ENCODE data around the gene PRELID2. TPM values are rescaled to one million over a fixed set of nuclear protein-coding genes. Genes with fewer than 3 reads are reported as not detected.
A peak's percentile ranks its signal among the peaks of the same experiment; 100 is the strongest.

The PRELID2 gene
- 10 to 100 TPM; 13.6 to 19.8 (median 17.3) TPM for total RNA-seq

GRCh38 chr5:145834917-145835847 lies at the start of gene PRELID2:
Gene PRELID2, minus strand, starts transcription at chr5:145835342. Its CDS starts 91 bp downstream, at chr5:145835251.
- ATAC-seq = peak; percentile 93
- peak within 1 kb of the TSS; percentile 68 to 83 for H3K4me3 ChIP-seq
- TF ChIP-seq POLR2AphosphoS5 (IDR thresholded peaks at IDR 0.05) = peak; percentile 75
- TF ChIP-seq, protein P1, sequence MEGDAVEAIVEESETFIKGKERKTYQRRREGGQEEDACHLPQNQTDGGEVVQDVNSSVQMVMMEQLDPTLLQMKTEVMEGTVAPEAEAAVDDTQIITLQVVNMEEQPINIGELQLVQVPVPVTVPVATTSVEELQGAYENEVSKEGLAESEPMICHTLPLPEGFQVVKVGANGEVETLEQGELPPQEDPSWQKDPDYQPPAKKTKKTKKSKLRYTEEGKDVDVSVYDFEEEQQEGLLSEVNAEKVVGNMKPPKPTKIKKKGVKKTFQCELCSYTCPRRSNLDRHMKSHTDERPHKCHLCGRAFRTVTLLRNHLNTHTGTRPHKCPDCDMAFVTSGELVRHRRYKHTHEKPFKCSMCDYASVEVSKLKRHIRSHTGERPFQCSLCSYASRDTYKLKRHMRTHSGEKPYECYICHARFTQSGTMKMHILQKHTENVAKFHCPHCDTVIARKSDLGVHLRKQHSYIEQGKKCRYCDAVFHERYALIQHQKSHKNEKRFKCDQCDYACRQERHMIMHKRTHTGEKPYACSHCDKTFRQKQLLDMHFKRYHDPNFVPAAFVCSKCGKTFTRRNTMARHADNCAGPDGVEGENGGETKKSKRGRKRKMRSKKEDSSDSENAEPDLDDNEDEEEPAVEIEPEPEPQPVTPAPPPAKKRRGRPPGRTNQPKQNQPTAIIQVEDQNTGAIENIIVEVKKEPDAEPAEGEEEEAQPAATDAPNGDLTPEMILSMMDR (IDR thresholded peaks at IDR 0.05) = peak in 1 of 4 experiments; percentile 45
- TF ChIP-seq EP300 (IDR thresholded peaks at IDR 0.05) = no peak
- peak; percentile 39 to 48 for TF ChIP-seq POLR2A (IDR thresholded peaks at IDR 0.05)
- H3K27me3 ChIP-seq = no peaks in the 10 kb centered on the region
- 9% methylated on average over 8 of the region's 71 CpGs; no CpG with 5 or more reads in 1 of the 2 donors for WGBS, 2 donors (ENCODE audit: low coverage in 1 of 2)
- peak within 1 kb of the TSS in 3 of 4 donors; percentile 70 to 83 (median 82) for H3K27ac ChIP-seq
- no peaks in the 10 kb centered on the region for H3K9me3 ChIP-seq
- no peaks in the 10 kb centered on the region for H3K36me3 ChIP-seq
- peaks cover 0 to 42% (median 13%) of the 10 kb centered on the region in 3 donors for H3K4me1 ChIP-seq

GRCh38 chr5:145874765-145875164 lies 39.6 kb upstream of the PRELID2 start:
- Histone ChIP-seq H3K9me3 (peaks cover 0 to 10% (median 0%) of the 10 kb centered on the region in 3 donors), H3K27me3 (no peaks in the 10 kb centered on the region), H3K4me3 (no peak overlapping the region), H3K27ac (no peak overlapping the region), H3K36me3 (no peaks in the 10 kb centered on the region), H3K4me1 (no peaks in the 10 kb centered on the region)
- TF ChIP-seq, protein P1 (IDR thresholded peaks at IDR 0.05) = no peak
- no peak for TF ChIP-seq POLR2A (IDR thresholded peaks at IDR 0.05)
- no peak for TF ChIP-seq POLR2AphosphoS5 (IDR thresholded peaks at IDR 0.05)
- TF ChIP-seq EP300 (IDR thresholded peaks at IDR 0.05) = no peak
- no peak for ATAC-seq
- 56 to 82% methylated on average over 2 of the region's 2 CpGs for WGBS, 2 donors (ENCODE audit: low coverage in 1 of 2)

GRCh38 chr5:145872914-145873313 lies 37.8 kb upstream of the PRELID2 start, which contains the start of gene GRXCR2:
Gene GRXCR2, minus strand, starts transcription at chr5:145873014. Its CDS starts 46 bp downstream, at chr5:145872968.
- Histone ChIP-seq H3K27me3 (no peaks in the 10 kb centered on the region), H3K27ac (no peak within 1 kb of the TSS), H3K36me3 (no peaks in the 10 kb centered on the region), H3K4me3 (no peak within 1 kb of the TSS), H3K9me3 (no peaks in the 10 kb centered on the region), H3K4me1 (no peaks in the 10 kb centered on the region)
- TF ChIP-seq POLR2A (IDR thresholded peaks at IDR 0.05) = no peak
- no peak for ATAC-seq
- 46 to 65% methylated on average over 3 of the region's 3 CpGs for WGBS, 2 donors (ENCODE audit: low coverage in 1 of 2)

DNA sequence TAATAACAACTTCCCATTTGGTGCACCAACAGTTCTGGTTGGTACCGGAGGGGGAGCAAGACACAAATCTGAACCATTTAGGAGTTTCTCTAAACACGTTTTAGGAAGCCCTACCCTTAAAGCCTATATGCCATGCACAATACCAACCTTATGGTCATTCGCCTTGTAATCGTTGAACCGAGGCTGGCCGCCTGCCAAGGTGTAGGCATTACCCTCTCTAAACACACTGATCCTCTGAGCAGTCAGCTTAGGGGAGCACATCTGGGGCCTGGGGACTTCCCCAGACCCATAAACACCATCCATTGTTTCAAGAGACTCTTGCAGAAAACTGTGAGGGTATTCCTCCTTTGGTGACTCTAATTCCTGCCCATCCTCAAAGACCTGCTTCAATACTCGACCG lies 37.3 kb upstream of the PRELID2 start:
- Histone ChIP-seq H3K27ac (no peak overlapping the region), H3K9me3 (no peaks in the 10 kb centered on the region), H3K4me3 (no peak overlapping the region), H3K4me1 (no peaks in the 10 kb centered on the region), H3K27me3 (no peaks in the 10 kb centered on the region), H3K36me3 (no peaks in the 10 kb centered on the region)
- ATAC-seq = no peak
- TF ChIP-seq, protein P1 (IDR thresholded peaks at IDR 0.05) = no peak
- no peak for TF ChIP-seq EP300 (IDR thresholded peaks at IDR 0.05)
- TF ChIP-seq POLR2AphosphoS5 (IDR thresholded peaks at IDR 0.05) = no peak
- no peak for TF ChIP-seq POLR2A (IDR thresholded peaks at IDR 0.05)
- 58 to 75% methylated on average over 7 to 8 of the region's 8 CpGs for WGBS, 2 donors (ENCODE audit: low coverage in 1 of 2)

- no peaks in the 10 kb centered on the region for H3K9me3 ChIP-seq
- no peaks in the 10 kb centered on the region for H3K4me1 ChIP-seq
These were observed 34.6 kb upstream of the PRELID2 start for GRCh38 chr5:145869753-145870152.

More at GRCh38 chr5:145869753-145870152, 34.6 kb upstream of the PRELID2 start:
- Histone ChIP-seq H3K27ac (no peak overlapping the region), H3K36me3 (no peaks in the 10 kb centered on the region), H3K27me3 (no peaks in the 10 kb centered on the region), H3K4me3 (no peak overlapping the region)
- no peak for TF ChIP-seq POLR2AphosphoS5 (IDR thresholded peaks at IDR 0.05)
- TF ChIP-seq, protein P1 (IDR thresholded peaks at IDR 0.05) = no peak
- no peak for TF ChIP-seq POLR2A (IDR thresholded peaks at IDR 0.05)
- no peak for ATAC-seq
- WGBS, 2 donors (ENCODE audit: low coverage in 1 of 2) = 83 to 94% methylated on average over 3 to 4 of the region's 4 CpGs

Data from gastroesophageal sphincter (tissue), 4 donors.